Posterior vena cava (tissue), 2 donors: ENCODE measurements around the gene SH2D3A. TPM values are rescaled to one million over a fixed set of nuclear protein-coding genes. Genes with fewer than 3 reads are reported as not detected.
"Not testable (repeated sequence)": the region's sequence is repeated elsewhere in the genome, so short reads cannot be mapped to it uniquely, and the experiment has no call there.

Source experiments
- DNase-seq: peaks from one replicate; pipeline ENCODE4 v3.0.0-alpha.2; 2020; ENCODE audit warnings: low spot score
- intact Hi-C, 2 donors: fragments of 100-400 bp; cut with DNase I; formaldehyde crosslinking; loops; one replicate each; pipeline versions ENCODE4 v1.14.1 to v1.14.2; 2022 to 2023
- total RNA-seq, 2 donors: library from RNA; stranded (reverse); fragmentation: NEBNext Ultra II Directional; extraction: Animal tissue kit (Norgen Biotek cat#: 25700); gene quantifications; one replicate each; pipeline ENCODE4 v1.2.1, GENCODE V29; 2021
- donor health status: DM: yes; HTN: yes; CAD: no.
- donor health status: DM: yes; HTN: yes; CAD: no.

The SH2D3A gene
- total RNA-seq, 2 donors from 2014 or later: 0.37 to 0.52 TPM

GRCh38 chr19:6791237-6791636 lies 24.0 kb upstream of the SH2D3A start:
- intact Hi-C loops: no loop called here

GRCh38 chr19:6790194-6791128 lies 23.2 kb upstream of the SH2D3A start:
- DNase-seq: no peak
- intact Hi-C loops: no loop called here

More at GRCh38 chr19:6791237-6791636, 24.0 kb upstream of the SH2D3A start:
- no peak for DNase-seq

- intact Hi-C loops: loop anchor here in 1 of 2 donors (10.0 kb wide), 1 partner anchor 686 kb away; no protein-coding TSS in a partner anchor
- DNase-seq: no peak
Observed at GRCh38 chr19:6788896-6789295, 21.7 kb upstream of the SH2D3A start.

- DNase-seq: no peak
- intact Hi-C loops: loop anchor here in 1 of 2 donors (10.0 kb wide), 1 partner anchor 687 kb away; no protein-coding TSS in a partner anchor
Observed at GRCh38 chr19:6787393-6787792, 20.2 kb upstream of the SH2D3A start.

GRCh38 chr19:6779206-6779605 lies 12.0 kb upstream of the SH2D3A start:
- intact Hi-C loops: no loop called here
- DNase-seq: no peak

- intact Hi-C loops: no loop called here
- DNase-seq: no peak
Observed at GRCh38 chr19:6778386-6778785, 11.2 kb upstream of the SH2D3A start.

- intact Hi-C loops: no loop called here
- no peak for DNase-seq
Observed at GRCh38 chr19:6777434-6777833, 10.2 kb upstream of the SH2D3A start.

GRCh38 chr19:6776999-6777398 lies 9.8 kb upstream of the SH2D3A start:
- intact Hi-C loops: no loop called here
- DNase-seq: no peak

- intact Hi-C loops, DNase-seq: not testable (repeated sequence)
Observed at GRCh38 chr19:6776045-6776444, 8.8 kb upstream of the SH2D3A start.

GRCh38 chr19:6774821-6775707 lies 7.8 kb upstream of the SH2D3A start:
- intact Hi-C loops: no loop called here
- DNase-seq: no peak

- no peak for DNase-seq
- intact Hi-C loops: no loop called here
Observed at GRCh38 chr19:6773323-6773931, 6.2 kb upstream of the SH2D3A start.

- no peak for DNase-seq
- intact Hi-C loops: no loop called here
Observed at GRCh38 chr19:6772866-6773322, 5.7 kb upstream of the SH2D3A start.

GRCh38 chr19:6772028-6772865 lies 5.0 kb upstream of the SH2D3A start, which contains the start of gene VAV1:
Gene VAV1 (plus strand): TSS chr19:6772708. CDS start chr19:6772808, 100 bp downstream.
- DNase-seq: peak; percentile 92
- intact Hi-C loops: no loop called here

GRCh38 chr19:6771648-6772027 lies 4.4 kb upstream of the SH2D3A start:
- DNase-seq, intact Hi-C loops: not testable (repeated sequence)

GRCh38 chr19:6769006-6769619 lies 1.9 kb upstream of the SH2D3A start:
- intact Hi-C loops: no loop called here
- no peak for DNase-seq

GRCh38 chr19:6768236-6768785 lies 1.1 kb upstream of the SH2D3A start:
- intact Hi-C loops: no loop called here
- no peak for DNase-seq

- intact Hi-C loops: no loop called here
- DNase-seq: no peak
Observed at GRCh38 chr19:6767081-6767356, 216 bp downstream of the SH2D3A start.
